Measurements from ENCODE around the gene PIR. TPM values are rescaled to one million over a fixed set of nuclear protein-coding genes. Genes with fewer than 3 reads are reported as not detected.

PIR gene
- total and polyA plus RNA-seq, 2 of the 8 experiments (the other 6 are each of a cell fraction or from before 2014, with no cell fraction given), result 6.4 to 10.3 TPM

GRCh38 chrX:15499976-15500375 lies 6.8 kb upstream of the PIR start:
- no peak overlapping the region for H3K9ac ChIP-seq (replicated peaks in 1 of 4; ENCODE audit: extremely low read depth in 1 of 4, low read depth in 3 of 4, low read length in 3 of 4)
- 88% methylated on average over 3 of the region's 3 CpGs; no CpG with 5 or more reads in 1 of the 2 experiments for WGBS, 2 experiments (ENCODE audit: extremely low coverage in 1 of 2, insufficient coverage in 1 of 2, insufficient read length in 1 of 2, insufficient replicate concordance in 2 of 2, low coverage in 1 of 2, low lambda C conversion rate in 2 of 2, missing lambda C conversion rate in 1 of 2)
- no peaks in the 10 kb centered on the region for H3K27me3 ChIP-seq (replicated peaks in 1 of 4; ENCODE audit: control insufficient read depth in 3 of 4, extremely low read depth in 1 of 4, insufficient read depth in 3 of 4, low read length in 3 of 4)
- H3K27ac ChIP-seq (ENCODE audit: low read depth, low read length), result no peak overlapping the region
- no peak overlapping the region for H4K91ac ChIP-seq (replicated peaks; ENCODE audit: insufficient read length, low read length)
- no peak overlapping the region for H2BK120ac ChIP-seq (replicated peaks; ENCODE audit: low read depth, low read length)
- H3K4me3 ChIP-seq (ENCODE audit: extremely low read depth in 1 of 4, insufficient read depth in 2 of 4, low read depth in 3 of 4, low read length in 4 of 4), result no peak overlapping the region
- TF ChIP-seq USF2 (IDR thresholded peaks at IDR 0.05; ENCODE audit: low read length) (no peak), RFX5 (IDR thresholded peaks at IDR 0.05; ENCODE audit: borderline replicate concordance, low read depth, low read length) (no peak), RAD21 (IDR thresholded peaks at IDR 0.05 in 1 of 2, conservative IDR thresholded peaks at IDR 0.05 in 1 of 2; ENCODE audit: low read depth in 2 of 2, low read length in 2 of 2) (no peak), RXRA (IDR thresholded peaks at IDR 0.05; ENCODE audit: insufficient read depth, low read depth, low read length) (no peak), TCF12 (IDR thresholded peaks at IDR 0.05; ENCODE audit: low read depth, low read length) (no peak), SRF (IDR thresholded peaks at IDR 0.05; ENCODE audit: low read depth, low read length) (no peak), NANOG (IDR thresholded peaks at IDR 0.05; ENCODE audit: insufficient read depth, low read depth, low read length, poor library complexity, severe bottlenecking) (no peak)
- H4K8ac ChIP-seq (ENCODE audit: extremely low read depth, insufficient read depth, low read length), result no peak overlapping the region
- no peak for FAIRE-seq
- H3K18ac ChIP-seq (ENCODE audit: extremely low read depth, low read length), result no peak overlapping the region
- no peak overlapping the region for H2AK5ac ChIP-seq (ENCODE audit: low read depth, low read length)
- H3K79me1 ChIP-seq (ENCODE audit: low read depth, low read length), result no peaks in the 10 kb centered on the region
- no peak overlapping the region for H3K23ac ChIP-seq (ENCODE audit: insufficient read length)
- H3K9me3 ChIP-seq (ENCODE audit: insufficient read depth in 2 of 2, low read depth in 1 of 2, low read length in 1 of 2), result no peaks in the 10 kb centered on the region
- H3K79me2 ChIP-seq (ENCODE audit: control insufficient read depth in 1 of 2, insufficient read depth in 2 of 2, low read length in 2 of 2), result no peaks in the 10 kb centered on the region
- H3K36me3 ChIP-seq (ENCODE audit: control insufficient read depth in 2 of 4, insufficient read depth in 4 of 4, low read length in 3 of 4), result no peaks in the 10 kb centered on the region
- no peak overlapping the region for H2BK15ac ChIP-seq (ENCODE audit: low read length)
- ChIA-PET POLR2A (ENCODE audit: partially characterized antibody) (no interaction called here), CTCF (ENCODE audit: partially characterized antibody) (interaction anchor here (1.3 to 2.1 kb wide), 4 partner anchors 12 to 65 kb away, joined by 3 to 6 read pairs (median 4); no protein-coding TSS in a partner anchor)
- H3K14ac ChIP-seq (ENCODE audit: insufficient read length), result no peak overlapping the region
- H2AFZ ChIP-seq (ENCODE audit: low read length), result no peak overlapping the region
- H2BK12ac ChIP-seq (ENCODE audit: low read depth, low read length), result no peak overlapping the region
- DNase-seq (ENCODE audit: low read depth in 1 of 2, low spot score in 2 of 2), result no peak
- H3K56ac ChIP-seq (replicated peaks; ENCODE audit: insufficient read length, low read depth, low read length), result no peak overlapping the region
- H3K4me1 ChIP-seq (replicated peaks in 1 of 4; ENCODE audit: control insufficient read depth in 3 of 4, insufficient read depth in 4 of 4, low read length in 3 of 4), result no peaks in the 10 kb centered on the region
- H4K20me1 ChIP-seq (replicated peaks in 1 of 2; ENCODE audit: control insufficient read depth in 1 of 2, insufficient read depth in 2 of 2, low read length in 2 of 2), result no peaks in the 10 kb centered on the region
- H4K5ac ChIP-seq (ENCODE audit: insufficient read length, low read depth, low read length), result no peak overlapping the region
- no peak overlapping the region for H2BK5ac ChIP-seq (ENCODE audit: low read depth, low read length)
- no peak overlapping the region for H3K4ac ChIP-seq (replicated peaks; ENCODE audit: insufficient read length, low read depth, low read length)
- H2BK20ac ChIP-seq (ENCODE audit: low read length), result no peak overlapping the region
- no peak overlapping the region for H3K4me2 ChIP-seq (ENCODE audit: insufficient read depth in 1 of 2, low read depth in 2 of 2, low read length in 2 of 2)
- H3K23me2 ChIP-seq (ENCODE audit: low read depth, low read length), result no peaks in the 10 kb centered on the region

Data from H1 (cell line).